ENCODE data around the gene RASA3.

GRCh38 chr13:113936166-113936965 lies 196.1 kb downstream of the RASA3 start:
- TF ChIP-seq CTCF (conservative IDR thresholded peaks at IDR 0.05; ENCODE audit: low read depth, low read length) (no peak), RAD21 (IDR thresholded peaks at IDR 0.05; ENCODE audit: low read length) (no peak), ELK1 (IDR thresholded peaks at IDR 0.05; ENCODE audit: borderline replicate concordance, low read depth, low read length) (no peak), POLR2A (IDR thresholded peaks at IDR 0.05; ENCODE audit: low read depth, low read length) (no peak), RCOR1 (IDR thresholded peaks at IDR 0.05; ENCODE audit: insufficient replicate concordance, low read length) (no peak), USF2 (IDR thresholded peaks at IDR 0.05; ENCODE audit: low read depth, low read length) (no peak), SMC3 (IDR thresholded peaks at IDR 0.05; ENCODE audit: low read depth, low read length) (no peak)

All from IMR-90 (cell line).